Pulmonary artery endothelial cell (primary cell): ENCODE measurements around the gene NES. TPM values are rescaled to one million over a fixed set of nuclear protein-coding genes. Genes with fewer than 3 reads are reported as not detected.

Source experiments
- DNase-seq: peaks from one replicate; pipeline ENCODE4 v3.0.0-alpha.2; 2011; ENCODE audit warnings: low read depth, low spot score
- total RNA-seq: library from RNA; depleted of rRNA; stranded (reverse); fragments of >200 nt; gene quantifications from 2 replicates; pipeline ENCODE4 v1.2.3, GENCODE V29; 2014

NES gene, protein sequence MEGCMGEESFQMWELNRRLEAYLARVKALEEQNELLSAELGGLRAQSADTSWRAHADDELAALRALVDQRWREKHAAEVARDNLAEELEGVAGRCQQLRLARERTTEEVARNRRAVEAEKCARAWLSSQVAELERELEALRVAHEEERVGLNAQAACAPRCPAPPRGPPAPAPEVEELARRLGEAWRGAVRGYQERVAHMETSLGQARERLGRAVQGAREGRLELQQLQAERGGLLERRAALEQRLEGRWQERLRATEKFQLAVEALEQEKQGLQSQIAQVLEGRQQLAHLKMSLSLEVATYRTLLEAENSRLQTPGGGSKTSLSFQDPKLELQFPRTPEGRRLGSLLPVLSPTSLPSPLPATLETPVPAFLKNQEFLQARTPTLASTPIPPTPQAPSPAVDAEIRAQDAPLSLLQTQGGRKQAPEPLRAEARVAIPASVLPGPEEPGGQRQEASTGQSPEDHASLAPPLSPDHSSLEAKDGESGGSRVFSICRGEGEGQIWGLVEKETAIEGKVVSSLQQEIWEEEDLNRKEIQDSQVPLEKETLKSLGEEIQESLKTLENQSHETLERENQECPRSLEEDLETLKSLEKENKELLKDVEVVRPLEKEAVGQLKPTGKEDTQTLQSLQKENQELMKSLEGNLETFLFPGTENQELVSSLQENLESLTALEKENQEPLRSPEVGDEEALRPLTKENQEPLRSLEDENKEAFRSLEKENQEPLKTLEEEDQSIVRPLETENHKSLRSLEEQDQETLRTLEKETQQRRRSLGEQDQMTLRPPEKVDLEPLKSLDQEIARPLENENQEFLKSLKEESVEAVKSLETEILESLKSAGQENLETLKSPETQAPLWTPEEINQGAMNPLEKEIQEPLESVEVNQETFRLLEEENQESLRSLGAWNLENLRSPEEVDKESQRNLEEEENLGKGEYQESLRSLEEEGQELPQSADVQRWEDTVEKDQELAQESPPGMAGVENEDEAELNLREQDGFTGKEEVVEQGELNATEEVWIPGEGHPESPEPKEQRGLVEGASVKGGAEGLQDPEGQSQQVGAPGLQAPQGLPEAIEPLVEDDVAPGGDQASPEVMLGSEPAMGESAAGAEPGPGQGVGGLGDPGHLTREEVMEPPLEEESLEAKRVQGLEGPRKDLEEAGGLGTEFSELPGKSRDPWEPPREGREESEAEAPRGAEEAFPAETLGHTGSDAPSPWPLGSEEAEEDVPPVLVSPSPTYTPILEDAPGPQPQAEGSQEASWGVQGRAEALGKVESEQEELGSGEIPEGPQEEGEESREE (N-terminal part only)
- 285 and 293 TPM in 2 replicates for total RNA-seq

DNA sequence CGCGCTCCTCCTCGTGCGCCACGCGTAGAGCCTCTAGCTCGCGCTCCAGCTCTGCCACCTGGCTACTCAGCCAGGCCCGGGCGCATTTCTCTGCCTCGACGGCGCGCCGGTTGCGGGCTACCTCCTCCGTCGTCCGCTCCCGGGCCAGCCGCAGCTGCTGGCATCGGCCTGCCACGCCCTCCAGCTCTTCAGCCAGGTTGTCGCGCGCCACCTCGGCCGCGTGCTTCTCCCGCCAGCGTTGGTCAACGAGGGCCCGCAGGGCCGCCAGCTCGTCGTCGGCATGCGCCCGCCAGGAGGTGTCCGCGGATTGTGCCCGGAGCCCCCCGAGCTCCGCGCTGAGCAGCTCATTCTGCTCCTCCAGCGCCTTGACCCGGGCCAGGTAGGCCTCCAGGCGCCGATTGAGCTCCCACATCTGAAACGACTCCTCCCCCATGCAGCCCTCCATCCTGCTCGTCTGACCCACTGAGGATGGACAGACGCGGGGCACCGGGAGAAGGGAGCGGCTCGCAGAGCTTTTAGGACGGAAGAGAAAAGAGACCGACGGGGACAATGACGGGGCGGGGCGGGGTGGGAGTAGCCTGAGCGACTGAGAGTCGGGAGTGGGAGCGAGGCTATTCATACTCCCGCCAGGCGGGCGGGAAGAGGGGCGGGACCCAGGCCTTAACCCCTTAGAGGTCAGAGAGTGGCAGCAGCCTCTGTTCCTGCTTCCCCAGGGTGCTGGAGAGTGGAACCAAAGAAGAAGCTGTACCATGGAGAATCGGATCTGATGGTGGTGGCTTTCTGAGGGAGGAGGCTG lies at the start of gene NES:
NES (minus strand) TSS at position 588 of the 796 bp plus-strand sequence; CDS start at position 445, 143 bp downstream.
- DNase-seq = no peak

DNA sequence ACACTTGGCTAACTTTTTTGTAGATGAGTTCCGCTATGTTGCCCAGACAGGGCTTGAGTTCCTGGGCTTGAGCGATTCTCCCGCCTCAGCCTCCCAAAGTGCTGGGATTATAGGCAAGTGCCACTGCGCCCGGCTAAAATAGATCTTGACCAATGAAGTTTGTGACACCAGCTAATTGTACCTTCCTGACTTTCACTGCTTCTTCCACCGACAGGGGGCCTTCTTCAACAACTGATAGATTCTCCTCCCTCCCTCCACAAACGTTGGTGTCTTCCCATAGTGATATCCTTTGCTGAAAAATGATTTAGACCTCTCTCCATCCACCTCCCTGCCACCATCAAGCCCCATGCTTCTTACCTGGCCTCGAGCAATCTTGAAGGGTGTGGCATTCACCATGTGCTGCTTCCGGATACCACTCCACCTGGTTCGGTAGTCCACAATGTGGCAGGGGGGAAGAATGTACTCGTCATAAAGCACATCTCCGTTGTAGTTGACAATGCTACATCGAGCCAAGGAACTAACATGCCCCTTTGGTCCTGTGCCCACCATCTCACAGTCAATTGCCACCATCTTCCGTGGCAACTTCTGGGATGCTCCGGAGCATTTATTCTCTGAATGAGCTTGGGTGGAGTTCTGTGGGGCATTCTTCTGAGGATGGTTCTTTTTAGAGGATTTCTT lies 49.5 kb upstream of the NES start:
- DNase-seq = peak; percentile 51

DNA sequence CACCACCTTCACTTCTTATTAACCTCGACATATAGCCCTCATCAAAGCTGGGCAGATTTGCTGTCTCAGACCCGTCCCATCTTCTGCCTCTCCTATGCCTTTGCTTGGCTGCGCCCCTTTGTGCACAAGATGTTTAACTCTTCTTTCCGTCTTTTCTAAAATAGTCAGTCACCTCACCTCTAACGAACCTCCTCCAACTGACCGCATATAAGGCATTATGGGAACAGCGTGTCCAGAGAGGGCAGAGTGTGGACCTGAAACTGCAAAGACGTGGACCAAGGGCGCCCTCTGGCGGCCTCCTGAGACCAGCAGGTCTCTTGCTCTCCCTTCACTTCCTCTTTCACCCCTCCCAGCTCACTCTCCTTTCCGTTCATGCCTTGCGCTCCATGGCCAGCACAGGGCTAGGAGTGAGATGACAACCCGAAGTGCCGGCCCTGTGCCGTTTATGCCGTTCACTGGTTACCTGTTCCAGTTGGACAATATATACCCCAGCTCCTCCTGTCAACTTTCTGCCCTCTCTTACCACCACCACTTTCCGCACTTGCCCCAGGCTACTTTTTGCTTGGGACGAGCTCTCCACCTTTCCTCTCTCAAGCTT lies 48.6 kb upstream of the NES start:
- DNase-seq = peak; percentile 59

DNA sequence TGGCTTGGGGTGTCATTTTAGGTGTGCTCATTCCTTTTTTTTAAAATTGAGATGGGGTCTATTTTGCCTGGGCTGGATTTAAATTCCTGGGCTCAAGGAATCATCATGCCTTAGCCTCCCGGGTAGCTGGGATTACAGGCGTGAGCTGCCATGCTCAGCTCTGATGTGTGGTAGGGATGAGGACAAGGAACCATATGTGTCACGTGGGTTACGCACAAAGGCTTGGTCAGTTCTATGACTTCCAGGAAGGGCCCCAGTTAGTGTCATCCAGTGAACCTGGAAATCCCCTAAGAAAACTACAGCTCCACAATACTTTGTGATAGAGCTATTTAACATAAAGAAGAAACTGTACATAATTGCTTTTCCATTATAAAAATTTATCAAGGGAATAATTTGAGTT lies 44.3 kb upstream of the NES start:
- DNase-seq = no peak

DNA sequence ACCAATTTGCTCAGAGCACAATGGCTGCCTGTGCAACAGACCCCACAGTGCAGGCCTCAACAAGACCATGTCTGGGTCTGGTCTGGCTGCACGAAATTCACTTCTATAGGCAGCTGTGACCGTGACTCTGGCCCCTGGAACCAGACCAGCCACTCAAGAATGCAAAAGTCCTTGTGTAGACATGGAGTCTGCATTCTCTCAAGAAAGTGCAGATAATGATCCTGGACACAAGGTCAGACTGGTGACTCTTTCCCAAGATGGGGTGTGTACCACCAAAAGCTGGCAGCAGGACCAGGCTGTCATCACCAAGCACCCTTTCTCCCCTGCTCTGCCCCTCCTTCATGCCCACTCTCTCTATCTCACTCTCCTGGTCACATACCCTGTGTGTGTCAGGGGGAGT lies 43.9 kb upstream of the NES start:
- DNase-seq = no peak

DNA sequence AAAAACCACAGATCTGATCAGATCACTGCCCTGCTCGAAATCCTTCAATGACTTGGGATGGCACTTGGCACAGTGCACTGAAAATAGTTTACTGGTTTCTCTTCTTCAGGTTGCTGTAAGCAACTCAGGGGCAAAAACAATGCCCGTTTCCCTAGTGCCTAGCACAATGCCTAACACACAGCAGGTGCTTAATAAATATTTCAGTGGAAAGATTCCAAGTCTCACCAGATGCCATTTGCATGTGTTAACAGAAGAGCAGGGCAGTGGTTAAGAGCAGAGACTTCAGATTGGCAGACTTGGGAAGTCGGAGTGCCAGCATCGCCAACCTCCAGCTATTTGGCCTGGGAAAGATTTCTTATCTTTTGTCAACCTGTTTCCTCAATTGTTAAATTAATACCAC lies 40.1 kb upstream of the NES start:
- DNase-seq = no peak

- DNase-seq = no peak
Measured at GRCh38 chr1:156714830-156715229, 37.6 kb upstream of the NES start.

GRCh38 chr1:156712626-156713025 lies 35.4 kb upstream of the NES start:
- DNase-seq = no peak

DNA sequence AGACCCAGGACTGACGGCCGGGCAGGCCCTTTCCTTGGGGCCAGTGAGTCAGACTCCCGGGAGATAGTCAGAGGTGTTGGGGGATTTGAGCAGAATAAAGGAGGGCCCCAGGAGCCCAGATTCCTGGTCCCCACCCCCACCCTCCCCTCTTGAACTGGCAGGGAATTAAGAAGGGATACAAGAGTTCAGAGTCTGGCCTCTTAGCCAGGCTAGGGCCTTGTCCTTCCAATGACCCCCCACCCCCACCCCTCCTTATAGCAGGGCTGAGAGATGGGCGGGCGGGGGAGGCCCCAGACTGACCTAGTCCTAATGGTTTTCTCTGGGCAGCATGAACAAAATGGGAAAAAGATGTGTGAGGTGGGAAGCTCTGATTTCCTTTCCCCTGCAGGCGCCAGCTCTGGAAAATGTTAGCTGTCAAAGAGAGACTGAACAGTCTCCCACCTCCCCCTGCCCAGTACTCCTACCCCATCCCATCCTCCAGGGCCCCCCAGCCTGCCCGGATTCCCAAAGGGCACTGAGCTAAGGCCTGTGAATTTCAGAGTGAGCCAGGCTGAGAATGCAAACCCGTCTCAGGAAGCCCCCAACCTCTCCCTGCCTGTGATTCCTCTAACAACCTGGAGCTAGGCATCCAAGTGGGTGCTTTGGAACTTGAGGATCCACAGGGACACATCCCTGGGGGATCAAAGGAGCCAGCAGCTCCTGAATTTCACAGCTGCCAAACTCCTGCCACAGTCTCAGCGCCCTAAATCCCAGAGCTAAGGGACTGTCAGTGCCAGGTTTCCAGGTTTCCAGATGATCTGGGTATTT lies 34.0 kb upstream of the NES start:
- DNase-seq = no peak

GRCh38 chr1:156709757-156710489 lies 32.7 kb upstream of the NES start:
- DNase-seq = no peak

GRCh38 chr1:156709031-156709430 lies 31.8 kb upstream of the NES start:
- no peak for DNase-seq

- DNase-seq = no peak
Measured at GRCh38 chr1:156708218-156708661, 31.0 kb upstream of the NES start.

DNA sequence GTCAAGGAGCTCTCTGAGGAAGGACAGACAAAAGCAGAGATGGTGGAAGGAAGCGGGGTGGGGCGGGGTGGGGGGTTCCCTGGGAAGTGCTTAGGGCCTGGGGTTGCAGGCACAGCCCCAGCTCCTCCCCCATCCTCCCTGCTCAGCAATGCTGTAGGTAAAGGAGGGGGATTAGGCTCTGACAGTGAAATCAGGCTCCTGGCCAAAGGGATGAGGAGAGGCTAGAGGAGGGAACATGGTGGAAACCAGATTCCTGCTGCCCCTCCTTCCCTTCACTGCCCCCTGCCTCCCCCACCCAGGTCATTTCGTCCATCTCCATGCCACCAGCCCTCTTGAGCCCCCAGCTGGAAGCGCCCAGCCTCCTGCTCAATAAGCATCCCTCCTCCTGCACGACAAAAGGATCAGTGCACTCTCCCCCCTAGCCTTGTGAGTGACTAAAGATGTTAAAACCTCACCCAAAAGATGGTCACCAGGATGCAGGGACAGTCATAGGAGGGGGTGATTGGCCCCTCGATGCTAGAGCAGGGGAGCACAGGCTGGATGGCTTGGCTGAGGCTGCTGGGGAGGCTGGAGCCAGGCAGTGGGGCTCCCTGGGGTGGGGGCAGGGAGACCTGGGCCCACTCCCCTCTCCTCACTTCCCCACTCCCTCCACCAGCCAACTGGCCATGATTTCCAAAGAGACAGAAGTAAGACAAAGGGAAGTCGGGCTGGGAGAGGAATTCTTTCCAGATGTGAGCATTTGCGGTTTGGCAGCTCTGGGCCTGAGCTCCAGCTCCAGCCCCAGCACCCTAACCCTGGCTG lies 30.4 kb upstream of the NES start:
- no peak for DNase-seq

DNA sequence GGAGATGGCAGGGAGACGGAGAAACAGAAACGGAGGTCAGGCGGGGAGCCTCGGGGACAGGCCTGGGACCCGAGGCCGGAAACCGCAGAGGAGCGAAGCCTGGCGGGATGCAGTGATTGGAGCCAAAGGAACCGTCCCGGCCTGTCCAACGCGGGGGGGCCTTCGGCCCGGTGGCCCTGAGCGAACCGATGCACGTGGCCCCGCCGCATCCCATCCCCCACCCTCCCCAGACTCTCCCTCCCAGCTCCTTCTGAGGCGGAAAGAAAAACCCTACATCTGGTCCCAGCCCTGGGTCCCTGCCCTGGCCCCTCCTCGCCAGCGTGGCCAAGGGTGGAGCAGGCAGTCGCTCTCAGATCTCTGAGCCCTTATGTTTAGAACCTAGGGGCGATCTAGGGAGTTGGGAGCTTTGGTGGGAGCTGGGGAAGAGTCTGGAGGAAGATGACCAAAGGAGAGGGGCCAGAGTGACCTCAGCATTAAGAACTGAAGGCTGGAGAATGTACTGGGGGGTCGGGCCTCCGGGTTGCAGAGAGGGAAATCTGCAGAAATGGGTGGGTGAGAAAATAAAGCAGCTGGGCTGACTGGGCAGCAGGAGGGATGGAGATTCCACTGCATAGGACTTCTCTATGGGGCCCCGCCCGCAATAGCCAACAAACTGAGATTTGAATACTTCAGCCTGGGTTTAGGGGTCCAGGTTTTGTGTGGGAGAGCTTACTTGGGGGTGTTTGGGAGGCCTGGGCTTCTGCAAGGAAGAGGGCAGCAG lies 29.6 kb upstream of the NES start:
- no peak for DNase-seq

DNA sequence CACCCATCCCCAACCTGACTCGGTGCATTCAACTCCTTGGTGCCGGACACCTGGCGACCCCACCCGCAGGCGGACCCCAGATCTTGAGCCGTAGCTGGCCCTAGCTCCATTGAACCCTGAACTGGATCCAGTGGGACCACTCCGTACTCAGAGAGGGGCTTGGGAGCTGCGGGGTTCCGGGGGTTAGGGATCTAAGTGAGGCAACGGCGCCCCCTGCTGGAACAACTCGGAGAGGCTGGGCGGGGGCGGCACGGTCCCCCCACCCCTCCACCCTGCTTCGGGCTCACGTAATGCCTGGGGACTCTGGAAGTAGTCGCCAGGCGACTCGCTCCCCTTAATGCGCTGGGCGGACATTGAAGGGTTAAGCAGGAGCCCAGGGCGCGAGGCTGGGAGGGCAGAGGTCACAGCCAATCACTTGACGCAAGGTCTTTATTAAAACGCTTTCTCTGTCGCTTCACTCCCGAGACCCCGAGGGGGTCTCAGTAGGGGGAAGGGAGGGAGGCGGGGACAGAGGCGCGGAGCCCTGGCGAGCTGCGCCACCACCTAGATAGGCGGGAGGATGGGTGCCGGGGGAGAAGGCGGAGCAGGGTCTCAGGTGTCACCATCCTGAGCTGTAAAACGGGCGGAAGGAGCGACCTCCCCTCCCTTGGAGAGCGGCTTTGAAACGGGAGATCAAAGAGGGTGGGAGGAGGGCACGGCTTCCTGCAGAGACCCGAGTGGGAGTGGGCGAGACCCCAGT lies 28.9 kb upstream of the NES start:
- DNase-seq = no peak
